NCI-H2171 treated with DMSO at 0.1 percent for 48 hours (cell line): Measurements from ENCODE around the gene IL25.
"Not testable (repeated sequence)": the region's sequence is repeated elsewhere in the genome, so short reads cannot be mapped to it uniquely, and the experiment has no call there.

Experiments
- DNase-seq: peaks from one replicate; lab custom pipeline; 2025; lab: John Stamatoyannopoulos, UW

IL25 gene

DNA sequence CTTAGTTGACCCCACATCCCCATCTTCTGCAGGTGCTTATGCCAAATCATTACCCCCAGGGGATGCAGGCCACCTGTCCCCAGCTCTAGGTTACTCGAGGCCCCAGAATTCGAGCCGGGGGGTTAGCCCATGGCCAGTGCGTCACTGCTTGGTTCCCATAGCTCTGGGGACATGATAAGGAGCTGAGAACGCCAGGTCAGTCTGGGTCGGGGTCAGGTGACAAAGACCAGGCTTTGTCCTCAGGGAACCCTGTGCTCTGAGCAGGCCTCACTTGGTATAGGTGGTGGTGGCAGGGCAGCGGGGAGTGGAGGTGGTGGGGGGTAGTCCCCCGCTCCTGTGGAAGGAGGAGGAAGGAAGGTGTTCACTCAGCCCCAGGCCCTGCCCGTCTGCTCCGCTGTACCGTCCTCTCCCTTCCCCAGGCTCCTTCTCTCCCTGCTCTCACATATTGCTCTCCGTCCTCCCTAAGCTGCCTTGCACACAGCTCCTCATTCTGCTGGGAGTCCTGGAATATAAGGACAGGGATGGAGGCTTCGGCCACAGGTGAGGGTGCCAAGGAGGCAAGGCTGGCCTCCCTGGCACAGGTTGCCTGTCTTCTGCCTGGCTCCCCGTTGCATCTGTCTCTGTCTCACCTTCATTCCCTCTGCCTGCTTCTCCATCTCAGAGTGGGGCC is 37.5 kb downstream of the IL25 start:
- DNase-seq, result no peak

GRCh38 chr14:23411563-23412525 is 39.2 kb downstream of the IL25 start:
- DNase-seq, result no peak

- DNase-seq, result no peak
Observed at GRCh38 chr14:23413681-23414080, 41.1 kb downstream of the IL25 start.

- DNase-seq, result no peak
Observed at GRCh38 chr14:23414254-23414653, 41.6 kb downstream of the IL25 start.

DNA sequence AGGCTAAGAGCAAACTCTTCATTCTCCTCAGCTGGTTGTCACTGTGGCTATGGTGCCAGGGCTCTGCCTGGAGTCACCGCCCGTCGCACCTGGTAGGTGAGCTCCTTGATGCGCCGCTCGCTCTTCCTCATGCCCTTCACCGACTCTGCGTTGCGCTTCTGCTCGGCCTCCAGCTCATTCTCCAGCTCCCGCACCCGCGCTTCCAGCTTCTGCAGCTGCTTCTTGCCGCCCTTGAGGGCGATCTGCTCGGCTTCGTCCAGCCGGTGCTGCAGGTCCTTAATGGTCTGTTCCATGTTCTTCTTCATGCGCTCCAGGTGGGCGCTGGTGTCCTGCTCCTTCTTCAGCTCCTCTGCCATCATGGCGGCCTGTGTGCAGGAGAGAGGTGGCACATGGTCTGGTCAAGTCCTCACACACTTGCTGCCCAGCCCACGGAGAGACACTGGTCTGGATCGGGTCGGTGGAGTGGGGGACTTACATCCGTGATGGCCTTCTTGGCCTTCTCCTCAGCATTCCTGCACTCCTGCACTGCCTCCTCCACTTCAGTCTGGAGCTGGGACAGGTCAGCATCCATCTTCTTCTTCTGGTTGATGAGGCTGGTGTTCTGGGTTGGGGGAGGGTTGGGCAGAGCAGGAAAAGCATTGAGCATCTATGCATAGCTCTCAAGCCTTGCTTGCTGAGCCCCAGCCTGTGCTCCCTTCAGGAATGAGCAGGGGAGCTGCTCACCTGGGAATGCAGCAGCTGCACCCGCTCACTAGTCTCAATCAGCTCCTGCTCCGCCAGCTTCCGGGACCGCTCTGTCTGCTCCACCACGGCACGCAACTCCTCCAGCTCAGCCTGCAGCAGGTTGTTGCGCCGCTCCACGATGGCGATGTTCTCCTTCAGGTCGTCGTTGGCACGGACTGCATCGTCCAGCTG is 42.6 kb downstream of the IL25 start:
- DNase-seq, result no peak

DNA sequence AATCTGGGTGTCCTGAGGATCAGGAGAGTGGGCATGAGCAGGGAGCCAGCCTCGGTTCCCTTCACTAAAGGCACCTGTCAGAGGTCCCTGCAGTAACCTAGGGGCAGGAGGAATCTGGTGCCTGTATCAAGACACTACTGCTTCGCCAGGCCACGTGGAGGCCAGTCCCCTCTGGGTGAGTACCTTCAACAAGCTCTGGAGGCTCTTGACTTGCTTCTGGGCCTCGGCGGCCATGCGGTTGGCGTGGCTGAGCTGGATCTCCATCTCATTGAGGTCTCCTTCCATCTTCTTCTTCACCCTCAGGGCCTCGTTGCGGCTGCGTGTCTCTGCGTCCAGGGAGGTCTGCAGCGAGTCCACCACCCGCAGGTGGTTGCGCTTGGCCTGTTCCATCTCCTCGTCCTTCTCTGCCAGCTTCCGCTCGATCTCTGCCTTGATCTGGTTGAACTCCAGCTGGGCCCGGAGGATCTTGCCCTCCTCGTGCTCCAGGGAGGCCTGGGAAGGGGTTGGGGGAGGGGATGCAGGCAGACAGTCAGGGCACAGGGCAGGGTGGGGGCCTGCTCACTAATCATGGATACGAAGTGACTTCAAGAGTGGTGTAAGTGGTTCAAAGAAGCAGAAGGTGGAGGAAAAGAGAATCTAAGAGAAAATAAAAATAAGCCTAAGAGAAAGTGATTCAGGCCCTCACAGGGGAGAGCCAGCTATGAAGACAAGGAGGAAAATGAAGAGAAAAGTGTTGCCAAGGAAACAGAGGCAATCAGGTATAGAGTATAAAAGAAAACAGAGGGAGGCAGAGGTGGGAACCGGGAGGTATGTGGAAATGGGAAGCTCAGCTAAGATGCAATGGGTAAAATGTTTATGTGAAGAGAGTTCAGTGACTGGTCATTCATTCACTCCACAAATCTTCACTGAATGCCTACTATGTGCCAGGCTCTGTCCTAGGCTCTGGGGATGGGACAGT is 43.5 kb downstream of the IL25 start:
- DNase-seq, result no peak

DNA sequence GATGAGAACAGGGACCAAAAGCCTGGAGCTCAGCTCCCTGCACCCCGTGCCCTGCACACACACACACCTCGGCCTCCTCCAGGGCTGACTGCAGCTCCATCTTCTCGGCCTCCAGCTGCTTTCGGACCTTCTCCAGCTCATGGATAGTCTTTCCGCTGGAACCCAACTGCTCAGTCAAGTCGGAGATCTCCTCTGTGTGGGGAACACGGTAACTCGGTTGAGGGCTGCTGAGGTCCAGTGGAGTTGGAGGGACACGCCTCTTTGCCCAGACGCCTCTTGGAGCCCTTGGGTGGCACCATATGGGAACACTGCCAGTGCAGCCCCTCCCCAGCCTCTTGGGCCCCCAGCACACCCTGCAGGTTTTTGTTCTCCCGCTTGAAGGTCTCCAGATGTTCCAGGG is 44.2 kb downstream of the IL25 start:
- no peak for DNase-seq

DNA sequence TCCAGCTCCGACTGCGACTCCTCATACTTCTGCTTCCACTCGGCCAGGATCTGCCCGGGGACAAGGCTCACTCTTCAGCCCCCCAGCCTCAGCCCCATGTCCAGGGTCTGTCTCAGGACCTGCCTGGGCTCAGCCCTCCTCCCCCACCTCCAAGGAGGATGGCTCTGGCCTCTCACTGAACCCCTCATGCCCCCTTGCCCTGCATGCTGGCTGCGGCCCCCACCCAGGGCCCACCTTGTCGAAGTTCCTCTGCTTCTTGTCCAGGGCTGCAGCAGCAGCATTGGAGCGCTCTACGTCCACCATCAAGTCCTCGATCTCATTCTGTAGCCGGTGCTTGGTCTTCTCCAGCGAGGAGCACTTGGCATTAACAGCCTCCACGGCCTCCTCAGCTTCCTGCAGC is 44.7 kb downstream of the IL25 start:
- DNase-seq, result not testable (repeated sequence)

DNA sequence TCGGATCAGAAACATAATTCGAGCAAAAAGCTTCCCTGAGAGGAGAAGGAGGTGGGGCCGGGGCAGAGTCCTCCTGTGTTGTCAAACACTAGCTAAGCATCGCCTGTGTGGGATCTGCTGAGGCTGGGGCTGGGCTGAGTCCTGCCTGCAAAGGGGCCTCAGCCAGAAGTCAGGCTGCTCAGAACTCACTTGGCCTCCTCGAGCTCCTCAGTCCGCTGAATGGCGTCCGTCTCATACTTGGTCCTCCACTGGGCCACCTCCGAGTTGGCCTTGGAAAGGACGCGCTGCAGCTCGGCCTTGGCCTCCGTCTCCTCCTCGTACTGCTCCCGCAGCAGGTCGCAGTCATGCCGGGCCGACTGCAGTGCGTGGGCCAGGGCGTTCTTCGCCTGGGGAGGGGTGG is 45.4 kb downstream of the IL25 start:
- no peak for DNase-seq

- not testable (repeated sequence) for DNase-seq
Observed at GRCh38 chr14:23419646-23420045, 47.0 kb downstream of the IL25 start.

GRCh38 chr14:23421594-23421993 is 49.0 kb downstream of the IL25 start:
- no peak for DNase-seq

DNA sequence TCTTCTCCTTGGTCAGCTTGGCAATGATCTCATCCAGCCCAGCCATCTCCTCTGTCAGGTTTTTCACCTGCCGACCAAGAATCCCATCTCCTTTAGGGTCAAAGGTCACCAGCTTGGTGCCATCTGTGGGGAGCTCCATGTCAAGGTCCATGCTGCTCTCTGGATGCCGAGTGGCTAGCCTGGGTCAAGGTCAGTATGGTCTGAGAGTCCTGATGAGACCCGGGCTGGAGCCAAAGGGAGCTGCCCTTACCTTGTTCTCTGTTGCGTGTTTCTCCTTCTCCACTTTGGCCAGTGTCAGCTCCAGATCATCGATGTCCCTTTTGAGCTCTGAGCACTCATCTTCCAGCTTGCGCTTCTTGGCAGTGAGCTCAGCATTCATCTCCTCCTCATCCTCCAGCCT is 51.0 kb downstream of the IL25 start:
- no peak for DNase-seq

DNA sequence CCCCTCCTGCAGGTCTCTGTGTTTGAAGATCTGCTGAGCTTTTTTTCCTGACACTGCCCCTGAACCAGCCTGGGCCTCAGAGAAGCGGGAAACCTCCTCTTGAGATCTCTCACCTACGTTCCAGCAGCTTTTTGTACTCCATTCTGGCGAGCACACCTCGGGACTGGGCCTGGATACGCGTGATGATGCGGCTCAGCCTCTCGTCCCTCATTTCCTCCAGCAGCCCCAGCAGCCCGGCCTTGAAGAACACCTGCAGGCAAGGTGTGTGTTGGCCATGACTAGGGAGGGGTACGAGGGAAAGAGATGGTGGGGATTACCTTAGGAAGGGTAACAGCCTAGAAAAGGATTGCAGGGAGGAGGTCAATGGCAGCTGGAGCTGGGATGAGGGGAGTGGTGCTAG is 52.6 kb downstream of the IL25 start:
- DNase-seq, result no peak

- DNase-seq, result not testable (repeated sequence)
Observed at GRCh38 chr14:23425798-23426197, 53.2 kb downstream of the IL25 start.
